AG10803 (cell line): ENCODE results near the gene A2M.

Source experiments
- DNase-seq: peaks from one replicate; pipeline ENCODE4 v3.0.0; 2010; ENCODE audit warnings: low read depth
- H3K4me3 ChIP-seq: 2 replicates; pipeline ENCODE4 v1.5.1; 2011; ENCODE audit warnings: mild to moderate bottlenecking, low read length, control low read depth
- TF ChIP-seq, protein P1 (sequence below): conservative IDR thresholded peaks from 2 replicates; pipeline ENCODE4 v1.5.1; 2011; ENCODE audit warnings: mild to moderate bottlenecking, low read length, control low read depth, inconsistent platforms

A2M gene

DNA sequence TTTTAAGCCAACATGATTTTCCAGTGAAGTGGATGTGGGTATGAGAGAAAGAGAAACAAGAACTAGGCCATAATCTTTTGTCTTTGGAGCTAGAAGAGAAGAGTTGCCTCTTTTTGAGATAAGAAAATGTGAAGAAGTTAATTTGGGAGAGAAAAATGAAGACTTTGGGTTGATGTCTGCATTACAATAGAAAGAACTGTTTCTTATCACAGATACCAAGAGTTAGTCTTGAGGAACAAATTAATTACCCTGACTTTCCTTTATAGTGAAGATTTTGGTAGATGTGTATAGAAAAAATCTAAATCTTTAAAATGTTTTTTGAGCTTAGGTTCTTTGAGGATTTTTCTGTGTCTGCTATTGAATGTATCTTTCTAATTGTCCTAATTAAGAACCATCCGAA, 4.2 kb downstream of the A2M start:
- no peak overlapping the region for H3K4me3 ChIP-seq
- no peak for DNase-seq
- TF ChIP-seq, protein P1, sequence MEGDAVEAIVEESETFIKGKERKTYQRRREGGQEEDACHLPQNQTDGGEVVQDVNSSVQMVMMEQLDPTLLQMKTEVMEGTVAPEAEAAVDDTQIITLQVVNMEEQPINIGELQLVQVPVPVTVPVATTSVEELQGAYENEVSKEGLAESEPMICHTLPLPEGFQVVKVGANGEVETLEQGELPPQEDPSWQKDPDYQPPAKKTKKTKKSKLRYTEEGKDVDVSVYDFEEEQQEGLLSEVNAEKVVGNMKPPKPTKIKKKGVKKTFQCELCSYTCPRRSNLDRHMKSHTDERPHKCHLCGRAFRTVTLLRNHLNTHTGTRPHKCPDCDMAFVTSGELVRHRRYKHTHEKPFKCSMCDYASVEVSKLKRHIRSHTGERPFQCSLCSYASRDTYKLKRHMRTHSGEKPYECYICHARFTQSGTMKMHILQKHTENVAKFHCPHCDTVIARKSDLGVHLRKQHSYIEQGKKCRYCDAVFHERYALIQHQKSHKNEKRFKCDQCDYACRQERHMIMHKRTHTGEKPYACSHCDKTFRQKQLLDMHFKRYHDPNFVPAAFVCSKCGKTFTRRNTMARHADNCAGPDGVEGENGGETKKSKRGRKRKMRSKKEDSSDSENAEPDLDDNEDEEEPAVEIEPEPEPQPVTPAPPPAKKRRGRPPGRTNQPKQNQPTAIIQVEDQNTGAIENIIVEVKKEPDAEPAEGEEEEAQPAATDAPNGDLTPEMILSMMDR = no peak

DNA sequence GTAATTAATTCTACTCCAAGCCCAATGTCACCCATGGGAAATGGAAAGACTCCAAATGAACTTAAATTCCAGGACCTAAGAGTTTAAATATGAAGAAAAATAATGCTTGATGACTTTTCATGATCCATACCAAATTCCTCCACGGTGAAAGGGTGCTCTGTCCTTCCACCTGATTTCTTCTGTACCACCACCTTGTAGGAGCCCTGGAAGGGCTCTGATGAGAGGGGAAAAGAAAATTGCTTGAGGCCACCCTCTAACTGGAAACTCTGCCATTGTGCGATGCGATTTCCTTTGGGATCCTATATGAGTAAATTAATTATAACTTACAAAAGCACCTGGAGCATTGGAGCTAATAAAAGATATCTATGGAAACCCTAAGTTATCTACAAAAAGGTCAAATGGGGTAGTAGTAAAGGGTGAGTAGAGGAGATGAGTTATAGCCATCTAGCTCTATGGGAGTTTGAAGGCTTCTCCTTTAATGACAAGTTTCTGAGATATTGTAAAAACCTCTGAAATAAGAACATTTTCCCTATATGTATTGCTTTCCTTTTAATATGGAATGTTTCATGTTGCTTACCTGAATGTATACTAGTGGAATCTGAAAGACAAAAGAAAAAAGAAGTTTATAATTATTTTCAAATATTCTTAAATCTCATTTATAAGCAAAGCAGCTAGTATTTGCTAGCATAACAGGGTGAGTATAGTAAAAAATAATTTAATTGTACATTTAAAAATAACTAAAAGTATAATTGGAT, 5.8 kb downstream of the A2M start:
- TF ChIP-seq, protein P1 = no peak
- no peak overlapping the region for H3K4me3 ChIP-seq
- DNase-seq = no peak

DNA sequence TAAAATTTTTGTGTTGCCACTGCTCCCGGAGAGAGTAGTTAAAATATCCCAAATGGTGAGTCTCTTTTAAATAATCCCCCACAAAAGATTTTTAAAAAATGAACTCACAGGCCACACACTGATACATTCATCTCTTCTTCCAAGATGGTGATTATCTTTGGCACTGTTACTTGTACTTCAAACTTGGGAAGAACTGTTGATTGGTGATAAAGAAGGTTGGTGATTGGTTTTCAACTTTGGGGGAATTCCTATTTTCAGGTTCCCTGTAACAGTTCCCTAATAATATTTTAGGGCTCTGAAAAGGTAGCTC, 6.6 kb downstream of the A2M start:
- no peak for DNase-seq
- TF ChIP-seq, protein P1 = no peak
- H3K4me3 ChIP-seq = no peak overlapping the region

DNA sequence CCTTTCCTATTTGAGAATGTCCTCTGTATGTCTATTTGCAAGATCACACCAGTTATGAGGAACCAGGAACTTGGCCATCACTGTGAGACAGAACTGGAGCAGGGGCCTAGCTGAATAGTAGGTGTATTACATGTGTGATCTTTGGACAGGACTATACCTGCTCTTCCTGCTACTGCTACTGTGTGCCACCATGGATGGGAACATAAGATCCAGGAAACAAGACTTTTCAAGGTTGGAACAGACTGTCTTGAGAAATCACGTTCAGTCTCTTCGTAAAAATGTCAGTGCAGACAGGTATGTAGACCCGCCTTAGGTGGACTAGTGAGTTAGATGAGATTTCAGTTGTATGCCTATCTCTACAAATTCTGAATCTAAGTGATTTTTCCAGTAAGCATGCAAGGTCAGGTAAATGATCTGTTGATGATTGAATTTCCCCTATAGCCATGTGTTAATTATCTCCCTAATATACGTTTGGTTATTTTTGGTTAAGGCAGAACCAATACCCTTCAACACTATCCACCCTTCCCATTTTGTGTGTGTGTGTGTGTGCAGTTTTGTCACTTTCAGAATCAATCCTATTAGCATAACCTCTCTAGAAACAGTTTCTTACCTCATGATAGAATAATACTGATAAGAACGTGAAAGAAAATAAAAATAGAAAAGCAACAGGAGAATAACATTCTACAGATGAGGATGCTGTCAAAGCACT, 7.1 kb downstream of the A2M start:
- TF ChIP-seq, protein P1 = no peak

DNA sequence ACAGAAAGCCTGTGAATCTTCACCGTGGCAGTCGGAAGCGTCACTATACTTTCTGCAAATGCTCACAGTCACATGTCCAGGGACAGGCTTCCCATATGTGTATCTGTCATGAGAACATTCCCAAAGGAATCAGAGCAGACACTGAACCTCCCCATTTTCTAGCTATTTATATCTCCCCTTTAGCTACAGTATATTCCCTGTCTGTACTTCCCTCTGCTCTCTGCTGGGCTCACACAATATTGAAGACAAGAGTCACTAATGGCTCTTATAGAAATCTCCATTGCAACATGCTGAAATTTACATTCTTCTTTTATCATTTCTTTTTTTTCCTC, 8.2 kb downstream of the A2M start:
- DNase-seq = no peak
- TF ChIP-seq, protein P1 = no peak
- H3K4me3 ChIP-seq = no peak overlapping the region

More for the DNA sequence above, 7.1 kb downstream of the A2M start:
- no peak overlapping the region for H3K4me3 ChIP-seq
- no peak for DNase-seq

DNA sequence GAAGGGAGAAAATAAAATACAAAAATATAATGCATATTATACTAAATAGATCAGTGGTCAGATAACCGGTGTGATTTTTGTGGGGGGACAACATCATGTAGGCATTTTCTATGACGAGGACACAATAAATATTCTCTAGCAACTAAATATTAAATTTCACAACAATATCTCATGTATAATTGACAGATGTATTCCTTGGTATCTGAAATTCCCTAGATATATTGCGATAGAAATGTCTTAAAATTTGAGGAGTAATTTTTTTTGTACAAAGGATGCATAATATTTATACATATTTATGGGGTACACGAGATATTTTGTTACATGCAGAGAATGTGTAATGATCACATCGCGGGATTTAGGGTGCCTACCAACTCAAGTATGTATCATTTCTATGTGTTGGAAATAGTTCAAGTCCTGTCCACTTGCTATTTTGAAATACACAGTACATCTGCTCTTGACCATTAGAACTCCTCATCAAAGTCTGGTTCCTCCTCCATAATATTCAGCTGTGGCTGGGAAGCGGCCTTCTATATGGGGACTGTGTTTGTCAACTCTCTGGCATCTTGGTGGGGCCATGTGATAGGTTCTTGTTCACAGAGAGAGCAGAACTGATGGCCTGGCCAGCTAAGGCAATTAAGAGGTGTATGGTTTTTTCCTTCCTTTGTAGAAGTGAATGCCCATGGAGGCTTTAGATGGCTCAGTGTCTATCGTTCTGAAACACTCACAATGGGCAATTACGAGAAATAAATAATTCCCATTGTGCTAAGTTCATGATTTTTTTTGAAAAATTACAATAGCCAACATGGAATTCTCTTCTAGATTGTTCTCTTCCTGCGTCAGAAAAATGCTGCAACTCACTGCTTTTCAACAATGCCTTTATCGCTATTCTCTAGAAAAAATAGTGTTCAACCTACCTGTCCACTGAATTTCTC, 8.8 kb downstream of the A2M start:
- DNase-seq = no peak
- no peak overlapping the region for H3K4me3 ChIP-seq
- TF ChIP-seq, protein P1 = no peak
